ENCODE measurements around the gene RHBDD1. TPM values are rescaled to one million over a fixed set of nuclear protein-coding genes. Genes with fewer than 3 reads are reported as not detected.

RHBDD1 gene
- total RNA-seq, 1 donor from 2014 or later, result 14.1 TPM

- no peak overlapping the region for H3K4me3 ChIP-seq (ENCODE audit: low read depth, low read length)
- no peak for TF ChIP-seq CTCF (conservative IDR thresholded peaks at IDR 0.05; ENCODE audit: low read depth, low read length)
- no peak for DNase-seq (ENCODE audit: low read depth)
Observed at GRCh38 chr2:226934546-226935201, 98.8 kb downstream of the RHBDD1 start.

DNA sequence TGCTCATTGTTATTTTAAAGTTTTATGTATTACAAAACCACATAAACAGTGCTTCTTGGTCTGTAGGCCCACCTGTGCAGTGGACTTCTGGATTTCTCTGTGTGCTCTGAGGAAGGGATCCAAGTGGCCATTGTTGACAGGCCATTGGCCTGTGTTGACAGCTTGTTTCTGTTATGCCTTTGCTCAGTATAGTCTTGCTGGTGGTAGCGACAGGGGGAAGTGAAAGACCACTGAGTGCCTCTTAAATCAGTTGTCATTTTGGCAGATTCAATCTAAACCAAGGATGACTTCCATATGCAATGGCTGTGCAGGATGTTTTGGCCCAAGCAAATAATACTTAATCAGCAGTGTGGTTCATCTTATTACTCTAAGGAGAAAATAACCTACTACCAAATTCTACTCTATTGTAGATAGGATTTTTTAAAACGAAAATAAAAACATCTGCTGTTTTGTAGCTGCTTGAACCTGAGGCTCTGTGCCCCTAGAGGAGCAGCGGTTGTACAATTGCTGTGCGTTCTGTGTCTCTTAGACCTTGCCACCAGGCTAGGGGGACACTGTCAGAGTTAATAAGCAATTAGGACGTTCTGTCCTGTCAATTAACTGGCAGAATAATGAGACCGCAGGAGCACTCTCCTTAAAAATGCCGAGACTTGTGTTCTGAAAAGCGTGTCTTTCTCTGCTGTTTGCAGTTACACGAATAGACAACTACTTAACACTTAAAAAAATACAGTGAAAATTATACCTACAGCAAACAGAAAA lies 108.2 kb downstream of the RHBDD1 start:
- DNase-seq (ENCODE audit: low read depth), result no peak
- H3K4me3 ChIP-seq (ENCODE audit: low read depth, low read length), result no peak overlapping the region
- no peak for TF ChIP-seq CTCF (conservative IDR thresholded peaks at IDR 0.05; ENCODE audit: low read depth, low read length)

DNA sequence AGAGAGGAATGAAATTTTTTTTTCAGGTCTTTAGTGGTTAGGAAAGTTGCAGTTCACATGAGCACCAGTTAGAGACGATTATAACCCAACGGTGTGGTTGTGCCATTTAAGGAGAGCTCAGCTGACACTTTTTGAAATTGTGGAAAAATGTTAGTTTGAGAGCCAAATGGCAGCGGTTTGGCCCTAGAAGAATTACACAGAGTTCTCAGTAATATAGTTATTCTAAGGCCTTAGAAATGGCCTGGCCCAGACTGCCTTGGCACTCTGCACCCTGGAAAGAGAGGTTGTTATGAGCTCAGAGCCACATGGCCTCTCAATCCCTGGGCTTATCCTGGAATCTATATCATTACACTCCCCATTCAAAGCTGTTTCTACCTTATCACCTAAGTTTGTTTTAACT lies 117.4 kb downstream of the RHBDD1 start:
- no peak for TF ChIP-seq CTCF (conservative IDR thresholded peaks at IDR 0.05; ENCODE audit: low read depth, low read length)
- DNase-seq (ENCODE audit: low read depth), result no peak
- H3K4me3 ChIP-seq (ENCODE audit: low read depth, low read length), result no peak overlapping the region

- no peak overlapping the region for H3K4me3 ChIP-seq (ENCODE audit: low read depth, low read length)
- TF ChIP-seq CTCF (conservative IDR thresholded peaks at IDR 0.05; ENCODE audit: low read depth, low read length), result no peak
- DNase-seq (ENCODE audit: low read depth), result no peak
Observed at GRCh38 chr2:226953826-226954225, 118.0 kb downstream of the RHBDD1 start.

GRCh38 chr2:226956659-226957058 lies 120.8 kb downstream of the RHBDD1 start:
- TF ChIP-seq CTCF (conservative IDR thresholded peaks at IDR 0.05; ENCODE audit: low read depth, low read length), result no peak

DNA sequence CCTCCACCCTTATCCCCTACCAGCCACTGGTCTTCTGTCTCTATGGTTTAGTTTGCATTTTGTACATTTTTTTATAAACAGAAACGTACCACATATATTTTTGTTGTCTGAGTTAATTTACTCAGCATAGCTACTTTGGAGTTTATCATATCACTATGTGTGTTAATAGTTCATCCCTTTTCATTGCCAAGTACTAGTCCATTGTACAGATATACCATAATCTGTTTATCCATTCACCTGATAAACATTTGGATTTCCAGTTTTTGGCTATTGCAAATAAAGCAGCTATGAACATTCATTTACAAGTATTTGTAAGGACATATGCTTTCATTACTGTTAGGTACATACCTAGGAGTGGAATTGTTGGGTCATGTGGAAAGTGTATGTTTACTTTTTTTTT lies 123.6 kb downstream of the RHBDD1 start:
- no peak for DNase-seq (ENCODE audit: low read depth)
- no peak for TF ChIP-seq CTCF (conservative IDR thresholded peaks at IDR 0.05; ENCODE audit: low read depth, low read length)
- no peak overlapping the region for H3K4me3 ChIP-seq (ENCODE audit: low read depth, low read length)

More at GRCh38 chr2:226956659-226957058, 120.8 kb downstream of the RHBDD1 start:
- H3K4me3 ChIP-seq (ENCODE audit: low read depth, low read length), result no peak overlapping the region
- no peak for DNase-seq (ENCODE audit: low read depth)

Measured in epithelial cell of proximal tubule (primary cell).